Neural cell (in vitro differentiated cells): ENCODE data around the gene NBDY.
"Not testable (repeated sequence)": the region's sequence is repeated elsewhere in the genome, so short reads cannot be mapped to it uniquely, and the experiment has no call there.

Source experiments
- CTCF ChIP-seq: fragments of 450-650 bp; IDR thresholded peaks from 2 replicates; pipeline ENCODE4 v1.5.1; 2014; ENCODE audit warnings: antibody characterized with exemption, mild to moderate bottlenecking, moderate library complexity; ENCODE audit not compliant: poor library complexity, severe bottlenecking
- EP300 ChIP-seq: fragments of 450-650 bp; conservative IDR thresholded peaks from 2 replicates; pipeline ENCODE4 v1.6.1; 2014; ENCODE audit warnings: antibody characterized with exemption, mild to moderate bottlenecking, moderate library complexity; ENCODE audit not compliant: poor library complexity, severe bottlenecking
- EZH2 ChIP-seq: fragments of 200-600, 300-800 bp; shearing (Covaris generic), sonication (generic); IDR thresholded peaks from 2 replicates; pipeline ENCODE4 v1.6.1; 2014; ENCODE audit warnings: antibody characterized with exemption, low read length, borderline replicate concordance, mild to moderate bottlenecking; ENCODE audit not compliant: insufficient read depth, poor library complexity, severe bottlenecking
- RAD21 ChIP-seq: fragments of 450-650 bp; conservative IDR thresholded peaks from 2 replicates; pipeline ENCODE4 v1.6.1; 2014; ENCODE audit warnings: antibody characterized with exemption, mild to moderate bottlenecking, moderate library complexity

GRCh38 chrX:56704530-56704929 lies 24.5 kb upstream of the NBDY start:
- TF ChIP-seq CTCF, RAD21, EP300, EZH2: not testable (repeated sequence)
